Calu3 (cell line): ENCODE data around the gene CD177. TPM values are rescaled to one million over a fixed set of nuclear protein-coding genes. Genes with fewer than 3 reads are reported as not detected.
"Not testable (repeated sequence)": the region's sequence is repeated elsewhere in the genome, so short reads cannot be mapped to it uniquely, and the experiment has no call there.

Experiments used
- BruUV-seq: library from RNA; stranded (reverse); fragments of 400-500 nt; replicated peaks from 2 replicates; lab custom pipeline; 2021; lab: Mats Ljungman, UMichigan
- CTCF ChIA-PET: fragments of 300-600 bp; sonication (Branson Sonifier 250); formaldehyde crosslinking; loops from one replicate; lab custom pipeline; 2022; ENCODE audit warnings: antibody characterized with exemption; lab: Charles Lee
- DNase-seq: peaks from one replicate; pipeline ENCODE4 v3.0.0; 2022
- H3K27ac Mint-ChIP-seq: one replicate; pipeline ENCODE4 v1.8.0; 2022; ENCODE audit warnings: mixed read lengths; ENCODE audit not compliant: unreplicated experiment
- H3K27me3 Mint-ChIP-seq: one replicate; pipeline ENCODE4 v1.8.0; 2022; ENCODE audit warnings: mixed read lengths; ENCODE audit not compliant: unreplicated experiment
- H3K36me3 Mint-ChIP-seq: one replicate; pipeline ENCODE4 v1.8.0; 2022; ENCODE audit warnings: mild to moderate bottlenecking, moderate library complexity, mixed read lengths; ENCODE audit not compliant: insufficient read depth, unreplicated experiment
- H3K4me1 Mint-ChIP-seq: one replicate; pipeline ENCODE4 v1.8.0; 2022; ENCODE audit warnings: mild to moderate bottlenecking, low read depth, mixed read lengths; ENCODE audit not compliant: unreplicated experiment
- H3K4me3 Mint-ChIP-seq: one replicate; pipeline ENCODE4 v1.8.0; 2022; ENCODE audit warnings: mild to moderate bottlenecking, low read depth, moderate library complexity, mixed read lengths; ENCODE audit not compliant: unreplicated experiment
- H3K9me3 Mint-ChIP-seq: one replicate; pipeline ENCODE4 v1.8.0; 2022; ENCODE audit warnings: low read depth, mixed read lengths; ENCODE audit not compliant: unreplicated experiment
- CTCF ChIP-seq: fragments of 200-600 bp; IDR thresholded peaks from one replicate; pipeline ENCODE4 v1.8.0; 2022; ENCODE audit warnings: antibody characterized with exemption; ENCODE audit not compliant: unreplicated experiment
- intact Hi-C: fragments of 100-400 bp; cut with micrococcal nuclease; formaldehyde crosslinking; loops from one replicate; pipeline ENCODE4 v1.10.0; 2022; ENCODE audit not compliant: unreplicated experiment
- total RNA-seq: library from RNA; stranded (reverse); gene quantifications from 2 replicates; pipeline ENCODE4 v1.2.3, GENCODE V29; 2022

Gene CD177
- total RNA-seq, 1 experiment from 2014 or later, result 0.73 TPM

- no TSS peak for BruUV-seq
- no peak for TF ChIP-seq CTCF
- DNase-seq, result no peak
- Mint-ChIP-seq H3K9me3 (peaks cover 3% of the 10 kb centered on the region), H3K27me3 (no peaks in the 10 kb centered on the region), H3K36me3 (peaks cover 4% of the 10 kb centered on the region), H3K4me3 (no peak overlapping the region), H3K4me1 (no peaks in the 10 kb centered on the region), H3K27ac (no peak overlapping the region)
- CTCF ChIA-PET, result no interaction called here
- intact Hi-C loops, result no loop called here
Observed at GRCh38 chr19:43318796-43319314, 34.6 kb upstream of the CD177 start.

GRCh38 chr19:43320546-43320945, 32.9 kb upstream of the CD177 start:
- Mint-ChIP-seq H3K27ac (no peak overlapping the region), H3K27me3 (no peaks in the 10 kb centered on the region), H3K36me3 (peaks cover 4% of the 10 kb centered on the region), H3K9me3 (peaks cover 3% of the 10 kb centered on the region), H3K4me1 (no peaks in the 10 kb centered on the region), H3K4me3 (no peak overlapping the region)
- BruUV-seq, result no TSS peak
- TF ChIP-seq CTCF, result no peak
- DNase-seq, result no peak
- intact Hi-C loops, result no loop called here
- CTCF ChIA-PET, result no interaction called here

GRCh38 chr19:43326761-43327160, 26.7 kb upstream of the CD177 start:
- BruUV-seq, intact Hi-C loops: not testable (repeated sequence)

GRCh38 chr19:43328561-43328960, 24.9 kb upstream of the CD177 start:
- H3K4me1 Mint-ChIP-seq, BruUV-seq, H3K9me3 Mint-ChIP-seq, CTCF ChIA-PET, H3K27ac Mint-ChIP-seq, DNase-seq, H3K36me3 Mint-ChIP-seq, H3K27me3 Mint-ChIP-seq, H3K4me3 Mint-ChIP-seq, intact Hi-C loops: not testable (repeated sequence)

More at GRCh38 chr19:43326761-43327160, 26.7 kb upstream of the CD177 start:
- H3K4me1 Mint-ChIP-seq, H3K9me3 Mint-ChIP-seq, H3K27ac Mint-ChIP-seq, H3K36me3 Mint-ChIP-seq, H3K4me3 Mint-ChIP-seq, DNase-seq, H3K27me3 Mint-ChIP-seq, CTCF ChIA-PET: not testable (repeated sequence)

DNA sequence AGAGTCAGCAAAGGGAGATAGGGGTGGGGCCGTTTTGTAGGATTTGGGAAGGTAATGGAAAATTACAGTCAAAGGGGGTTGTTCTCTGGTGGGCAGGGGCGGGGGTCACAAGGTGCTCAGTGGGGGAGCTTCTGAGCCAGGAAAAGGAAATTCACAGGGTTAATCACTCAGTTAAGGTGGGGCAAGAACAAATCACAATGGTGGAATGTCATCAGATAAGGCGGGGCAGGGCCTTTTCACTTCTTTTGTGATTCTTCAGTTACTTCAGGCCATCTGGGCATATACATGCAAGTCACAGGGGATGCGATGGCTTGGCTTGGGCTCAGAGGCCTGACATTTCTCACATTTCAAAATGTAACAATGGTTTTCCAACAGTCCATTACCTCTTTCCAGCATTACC, 24.4 kb upstream of the CD177 start:
- H3K36me3 Mint-ChIP-seq, H3K4me1 Mint-ChIP-seq, H3K27me3 Mint-ChIP-seq, DNase-seq, H3K27ac Mint-ChIP-seq, BruUV-seq, H3K9me3 Mint-ChIP-seq, intact Hi-C loops, H3K4me3 Mint-ChIP-seq, CTCF ChIA-PET: not testable (repeated sequence)

- Mint-ChIP-seq H3K36me3 (no peaks in the 10 kb centered on the region), H3K4me1 (no peaks in the 10 kb centered on the region), H3K27ac (no peak overlapping the region), H3K4me3 (no peak overlapping the region), H3K27me3 (no peaks in the 10 kb centered on the region), H3K9me3 (peaks cover 5% of the 10 kb centered on the region)
- intact Hi-C loops, result no loop called here
- BruUV-seq, result no TSS peak
- DNase-seq, result no peak
- CTCF ChIA-PET, result interaction anchor here (1.1 kb wide), 1 partner anchor 20 kb away, joined by 3 read pairs; no protein-coding TSS in a partner anchor
- no peak for TF ChIP-seq CTCF
Observed at GRCh38 chr19:43329989-43330388, 23.5 kb upstream of the CD177 start.
